ENCODE data around the gene TCEAL4. TPM values are rescaled to one million over a fixed set of nuclear protein-coding genes. Genes with fewer than 3 reads are reported as not detected.

The TCEAL4 gene
- 100 to 1,000 TPM in 1 of 2 donors, 10 to 100 TPM in 1; 94.8 to 124 TPM for polyA plus RNA-seq

DNA sequence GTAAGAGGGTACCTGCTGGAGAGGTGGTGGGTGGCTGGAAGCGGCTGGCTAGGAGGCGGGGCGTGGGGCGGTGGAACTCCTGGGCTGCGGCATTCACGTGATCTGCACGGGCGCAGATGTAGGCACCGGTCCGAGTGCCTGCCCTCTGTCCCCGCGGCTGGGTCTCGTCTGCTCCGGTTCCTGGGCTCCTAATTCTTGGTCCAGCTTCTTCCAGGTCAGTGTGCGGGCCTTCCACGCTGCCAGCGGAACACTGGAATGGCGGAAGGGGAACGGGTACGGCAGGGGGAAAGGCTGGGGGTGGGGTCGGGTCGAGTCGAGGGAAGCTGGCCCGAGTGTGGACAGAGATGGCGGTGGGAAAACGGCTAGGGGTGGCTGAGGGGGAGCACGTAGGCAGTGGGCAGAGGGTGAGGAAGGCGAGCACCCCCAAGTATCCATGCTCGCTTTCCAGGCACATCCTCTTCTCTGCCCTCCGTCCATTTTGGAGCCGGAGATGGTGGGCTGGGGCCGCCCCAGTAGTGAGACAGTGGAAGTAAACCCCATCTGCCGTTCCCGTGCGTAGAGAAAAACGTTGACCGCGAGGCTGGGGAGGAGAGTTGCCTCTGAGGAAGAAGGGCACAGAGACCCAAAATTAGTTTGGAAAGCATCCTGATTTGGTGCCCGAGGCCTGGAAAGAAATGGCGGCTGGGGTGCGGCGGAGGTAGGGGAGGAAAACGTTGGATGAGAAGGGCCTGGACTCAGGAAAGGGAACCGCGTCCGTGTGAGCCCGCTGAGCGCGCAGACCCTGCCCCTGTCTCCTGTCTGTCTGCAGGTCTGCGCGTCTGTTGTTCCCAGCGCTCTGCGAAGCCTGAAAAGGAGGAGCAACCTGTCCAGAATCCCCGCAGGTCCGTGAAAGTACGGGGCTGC is at the start of gene TCEAL4:
TSS of gene TCEAL4 (plus strand) at position 105 of the 903 bp plus-strand sequence. CDS start 1,161 bp downstream, outside the sequence.
- 1 to 23% methylated on average over 45 to 56 of the region's 56 CpGs for WGBS, 2 donors
- Histone ChIP-seq H3K4me3 (ENCODE audit: low read depth in 1 of 2, low read length in 2 of 2) (peak within 1 kb of the TSS; percentile 69 to 89), H3K9me3 (ENCODE audit: control insufficient read depth in 2 of 2, insufficient read depth in 1 of 2, low read depth in 1 of 2, low read length in 1 of 2) (no peaks in the 10 kb centered on the region)

DNA sequence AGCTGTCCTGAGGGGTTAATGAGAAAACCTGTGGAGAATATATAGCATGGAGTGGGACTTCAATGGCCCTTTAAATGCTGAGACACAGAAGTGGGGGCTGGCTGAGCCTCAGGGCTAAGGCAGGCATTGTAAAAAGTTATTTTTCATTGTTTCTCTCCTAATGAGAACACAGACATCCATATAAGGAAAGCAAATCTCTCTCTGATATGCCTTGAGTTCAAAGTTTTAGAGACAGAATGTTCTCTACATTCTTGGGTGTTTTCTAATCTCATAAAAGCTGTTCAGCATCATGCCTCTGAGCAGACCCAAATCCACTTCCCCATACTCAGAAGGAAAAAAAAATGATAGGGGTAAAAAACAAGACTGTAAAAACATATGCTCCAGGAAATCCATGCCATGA is 49.2 kb upstream of the TCEAL4 start:
- no peaks in the 10 kb centered on the region for H3K9me3 ChIP-seq (ENCODE audit: control insufficient read depth in 2 of 2, insufficient read depth in 1 of 2, low read depth in 1 of 2, low read length in 1 of 2)
- peak overlapping the region in 1 of 2 donors; percentile 27 for H3K27ac ChIP-seq (ENCODE audit: low read depth in 2 of 2, low read length in 1 of 2)
- H3K4me1 ChIP-seq (ENCODE audit: control insufficient read depth in 2 of 2, insufficient read depth in 2 of 2, low read length in 1 of 2): no peaks in the 10 kb centered on the region
- H3K4me3 ChIP-seq (ENCODE audit: low read depth in 1 of 2, low read length in 2 of 2): no peak overlapping the region
- H3K36me3 ChIP-seq (ENCODE audit: control insufficient read depth in 2 of 2, insufficient read depth in 2 of 2, low read length in 1 of 2): no peaks in the 10 kb centered on the region
- H3K27me3 ChIP-seq (ENCODE audit: control insufficient read depth in 1 of 2, insufficient read depth in 2 of 2, low read length in 2 of 2): no peaks in the 10 kb centered on the region

More for the DNA sequence above, at the start of gene TCEAL4:
- H3K27me3 ChIP-seq (ENCODE audit: control insufficient read depth in 1 of 2, insufficient read depth in 2 of 2, low read length in 2 of 2): no peaks in the 10 kb centered on the region
- H3K27ac ChIP-seq (ENCODE audit: low read depth in 2 of 2, low read length in 1 of 2): peak within 1 kb of the TSS; percentile 83 to 84
- H3K36me3 ChIP-seq (ENCODE audit: control insufficient read depth in 2 of 2, insufficient read depth in 2 of 2, low read length in 1 of 2): no peaks in the 10 kb centered on the region
- no peaks in the 10 kb centered on the region for H3K4me1 ChIP-seq (ENCODE audit: control insufficient read depth in 2 of 2, insufficient read depth in 2 of 2, low read length in 1 of 2)

GRCh38 chrX:103536732-103537131 is 48.6 kb upstream of the TCEAL4 start:
- Histone ChIP-seq H3K9me3 (ENCODE audit: control insufficient read depth in 2 of 2, insufficient read depth in 1 of 2, low read depth in 1 of 2, low read length in 1 of 2) (no peaks in the 10 kb centered on the region), H3K27ac (ENCODE audit: low read depth in 2 of 2, low read length in 1 of 2) (peak overlapping the region in 1 of 2 donors; percentile 54), H3K4me1 (ENCODE audit: control insufficient read depth in 2 of 2, insufficient read depth in 2 of 2, low read length in 1 of 2) (no peaks in the 10 kb centered on the region), H3K36me3 (ENCODE audit: control insufficient read depth in 2 of 2, insufficient read depth in 2 of 2, low read length in 1 of 2) (no peaks in the 10 kb centered on the region), H3K27me3 (ENCODE audit: control insufficient read depth in 1 of 2, insufficient read depth in 2 of 2, low read length in 2 of 2) (no peaks in the 10 kb centered on the region), H3K4me3 (ENCODE audit: low read depth in 1 of 2, low read length in 2 of 2) (no peak overlapping the region)

DNA sequence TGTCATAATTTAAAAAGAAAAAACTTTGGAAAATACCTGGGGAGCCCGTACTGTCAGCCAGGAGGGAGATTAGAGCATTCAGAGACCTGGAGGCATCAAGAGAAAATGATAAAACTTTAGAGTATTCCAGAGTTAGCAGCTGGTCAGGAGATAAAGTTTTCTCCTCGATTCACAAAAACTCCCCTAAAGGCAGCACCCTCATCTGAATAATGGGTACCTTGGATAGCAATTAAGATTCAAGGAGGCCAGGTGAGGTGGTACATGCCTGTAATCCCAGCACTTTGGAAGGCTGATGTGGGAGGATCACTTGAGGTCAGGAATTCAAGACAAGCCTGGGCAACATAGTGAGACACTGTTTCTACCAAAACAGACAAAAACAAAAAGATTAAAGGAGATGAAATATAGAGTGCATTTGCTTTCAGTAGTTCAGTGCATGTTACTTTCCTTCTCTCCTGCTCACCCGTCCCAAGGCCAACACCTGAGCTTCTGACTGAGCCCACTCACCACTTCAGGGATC is 47.4 kb upstream of the TCEAL4 start:
- no peaks in the 10 kb centered on the region for H3K4me1 ChIP-seq (ENCODE audit: control insufficient read depth in 2 of 2, insufficient read depth in 2 of 2, low read length in 1 of 2)
- no peaks in the 10 kb centered on the region for H3K27me3 ChIP-seq (ENCODE audit: control insufficient read depth in 1 of 2, insufficient read depth in 2 of 2, low read length in 2 of 2)
- WGBS, 2 donors: 34 to 36% methylated on average over 3 of the region's 3 CpGs
- H3K36me3 ChIP-seq (ENCODE audit: control insufficient read depth in 2 of 2, insufficient read depth in 2 of 2, low read length in 1 of 2): no peaks in the 10 kb centered on the region
- no peak overlapping the region for H3K4me3 ChIP-seq (ENCODE audit: low read depth in 1 of 2, low read length in 2 of 2)
- H3K27ac ChIP-seq (ENCODE audit: low read depth in 2 of 2, low read length in 1 of 2): peak overlapping the region; percentile 39 to 48
- no peaks in the 10 kb centered on the region for H3K9me3 ChIP-seq (ENCODE audit: control insufficient read depth in 2 of 2, insufficient read depth in 1 of 2, low read depth in 1 of 2, low read length in 1 of 2)

- H3K27ac ChIP-seq (ENCODE audit: low read depth in 2 of 2, low read length in 1 of 2): no peak overlapping the region
- H3K4me1 ChIP-seq (ENCODE audit: control insufficient read depth in 2 of 2, insufficient read depth in 2 of 2, low read length in 1 of 2): no peaks in the 10 kb centered on the region
Measured at GRCh38 chrX:103538728-103539127, 46.6 kb upstream of the TCEAL4 start.

DNA sequence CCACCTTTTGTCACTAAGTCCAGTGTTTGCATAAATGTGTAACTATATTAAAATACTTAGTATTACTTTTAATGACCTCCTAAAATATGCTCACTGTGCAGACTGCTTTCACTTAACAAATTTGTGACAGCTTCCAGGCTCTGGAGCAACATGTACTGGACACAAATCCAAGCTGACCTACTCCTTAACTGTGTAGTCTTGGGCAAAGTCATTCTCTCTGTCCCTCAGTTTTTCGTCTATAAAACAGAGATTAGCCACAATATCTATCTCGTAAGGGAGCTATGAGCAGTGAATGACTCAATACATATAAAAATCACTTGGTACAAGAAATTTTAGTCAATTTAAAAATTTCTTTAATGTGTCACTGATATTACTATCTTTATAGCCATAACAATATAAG is 45.6 kb upstream of the TCEAL4 start:
- 70 to 71% methylated on average over 2 of the region's 2 CpGs for WGBS, 2 donors
- Histone ChIP-seq H3K27me3 (ENCODE audit: control insufficient read depth in 1 of 2, insufficient read depth in 2 of 2, low read length in 2 of 2) (no peaks in the 10 kb centered on the region), H3K9me3 (ENCODE audit: control insufficient read depth in 2 of 2, insufficient read depth in 1 of 2, low read depth in 1 of 2, low read length in 1 of 2) (no peaks in the 10 kb centered on the region), H3K4me1 (ENCODE audit: control insufficient read depth in 2 of 2, insufficient read depth in 2 of 2, low read length in 1 of 2) (no peaks in the 10 kb centered on the region), H3K27ac (ENCODE audit: low read depth in 2 of 2, low read length in 1 of 2) (no peak overlapping the region), H3K4me3 (ENCODE audit: low read depth in 1 of 2, low read length in 2 of 2) (no peak overlapping the region), H3K36me3 (ENCODE audit: control insufficient read depth in 2 of 2, insufficient read depth in 2 of 2, low read length in 1 of 2) (no peaks in the 10 kb centered on the region)

More at GRCh38 chrX:103538728-103539127, 46.6 kb upstream of the TCEAL4 start:
- Histone ChIP-seq H3K27me3 (ENCODE audit: control insufficient read depth in 1 of 2, insufficient read depth in 2 of 2, low read length in 2 of 2) (no peaks in the 10 kb centered on the region), H3K9me3 (ENCODE audit: control insufficient read depth in 2 of 2, insufficient read depth in 1 of 2, low read depth in 1 of 2, low read length in 1 of 2) (no peaks in the 10 kb centered on the region), H3K4me3 (ENCODE audit: low read depth in 1 of 2, low read length in 2 of 2) (no peak overlapping the region), H3K36me3 (ENCODE audit: control insufficient read depth in 2 of 2, insufficient read depth in 2 of 2, low read length in 1 of 2) (no peaks in the 10 kb centered on the region)

DNA sequence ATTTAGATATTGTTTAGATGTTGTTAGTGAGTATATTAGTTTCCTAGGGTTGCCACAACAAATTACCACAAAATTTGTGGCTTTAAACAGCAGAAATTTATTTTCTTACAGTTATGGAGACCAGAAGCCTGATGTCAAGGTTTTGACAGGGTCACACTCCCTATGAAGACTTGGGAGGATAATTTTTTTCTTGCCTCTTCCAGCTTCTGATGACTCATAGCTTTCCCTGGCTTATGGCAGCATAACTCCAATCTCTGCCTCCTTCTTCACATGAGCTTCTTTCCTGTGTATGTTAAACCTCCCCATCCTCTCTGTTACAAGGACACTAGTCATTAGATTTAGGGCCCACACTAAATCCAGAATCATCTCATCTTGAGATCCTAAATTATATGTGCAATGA is 45.2 kb upstream of the TCEAL4 start:
- no peaks in the 10 kb centered on the region for H3K36me3 ChIP-seq (ENCODE audit: control insufficient read depth in 2 of 2, insufficient read depth in 2 of 2, low read length in 1 of 2)
- H3K27me3 ChIP-seq (ENCODE audit: control insufficient read depth in 1 of 2, insufficient read depth in 2 of 2, low read length in 2 of 2): no peaks in the 10 kb centered on the region
- H3K27ac ChIP-seq (ENCODE audit: low read depth in 2 of 2, low read length in 1 of 2): no peak overlapping the region
- H3K4me1 ChIP-seq (ENCODE audit: control insufficient read depth in 2 of 2, insufficient read depth in 2 of 2, low read length in 1 of 2): no peaks in the 10 kb centered on the region
- H3K9me3 ChIP-seq (ENCODE audit: control insufficient read depth in 2 of 2, insufficient read depth in 1 of 2, low read depth in 1 of 2, low read length in 1 of 2): no peaks in the 10 kb centered on the region
- no peak overlapping the region for H3K4me3 ChIP-seq (ENCODE audit: low read depth in 1 of 2, low read length in 2 of 2)

- H3K27me3 ChIP-seq (ENCODE audit: control insufficient read depth in 1 of 2, insufficient read depth in 2 of 2, low read length in 2 of 2): no peaks in the 10 kb centered on the region
- H3K9me3 ChIP-seq (ENCODE audit: control insufficient read depth in 2 of 2, insufficient read depth in 1 of 2, low read depth in 1 of 2, low read length in 1 of 2): peaks cover 0 to 4% of the 10 kb centered on the region in 2 donors
- no peaks in the 10 kb centered on the region for H3K36me3 ChIP-seq (ENCODE audit: control insufficient read depth in 2 of 2, insufficient read depth in 2 of 2, low read length in 1 of 2)
- H3K27ac ChIP-seq (ENCODE audit: low read depth in 2 of 2, low read length in 1 of 2): no peak overlapping the region
- no peak overlapping the region for H3K4me3 ChIP-seq (ENCODE audit: low read depth in 1 of 2, low read length in 2 of 2)
- H3K4me1 ChIP-seq (ENCODE audit: control insufficient read depth in 2 of 2, insufficient read depth in 2 of 2, low read length in 1 of 2): no peaks in the 10 kb centered on the region
- WGBS, 2 donors: 55 to 63% methylated on average over 3 of the region's 3 CpGs
Measured at GRCh38 chrX:103549916-103550315, 35.4 kb upstream of the TCEAL4 start.

DNA sequence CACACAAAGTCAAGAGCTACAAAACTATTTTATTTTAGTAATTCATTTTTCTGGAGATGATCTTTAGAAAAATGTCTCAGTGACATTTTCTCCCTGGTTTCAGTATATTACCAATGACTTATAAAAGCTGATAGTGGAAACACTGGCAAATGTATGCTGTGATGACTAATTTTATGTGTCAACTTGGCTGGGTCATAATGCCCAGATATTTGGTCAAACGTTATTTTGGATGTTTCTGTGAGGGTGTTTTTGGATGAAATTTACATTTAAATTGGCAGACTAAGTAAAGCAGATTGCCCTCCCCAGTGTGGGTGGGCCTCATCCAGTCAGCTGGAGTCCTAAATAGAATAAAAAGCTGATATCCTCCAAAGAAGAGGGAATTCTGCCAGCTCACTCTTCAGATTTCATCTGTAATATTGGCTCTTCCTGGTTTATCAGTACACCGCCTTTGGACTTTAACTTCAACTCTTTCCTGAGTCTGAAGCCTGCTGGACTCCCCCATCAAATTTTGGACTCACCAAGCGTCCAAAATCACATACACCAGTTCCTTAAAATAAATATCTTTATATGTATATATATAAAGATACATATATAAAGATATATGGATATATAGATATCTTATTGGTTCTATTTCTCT is 34.8 kb upstream of the TCEAL4 start:
- Histone ChIP-seq H3K27me3 (ENCODE audit: control insufficient read depth in 1 of 2, insufficient read depth in 2 of 2, low read length in 2 of 2) (no peaks in the 10 kb centered on the region), H3K9me3 (ENCODE audit: control insufficient read depth in 2 of 2, insufficient read depth in 1 of 2, low read depth in 1 of 2, low read length in 1 of 2) (peaks cover 0 to 4% of the 10 kb centered on the region in 2 donors), H3K36me3 (ENCODE audit: control insufficient read depth in 2 of 2, insufficient read depth in 2 of 2, low read length in 1 of 2) (no peaks in the 10 kb centered on the region), H3K4me1 (ENCODE audit: control insufficient read depth in 2 of 2, insufficient read depth in 2 of 2, low read length in 1 of 2) (no peaks in the 10 kb centered on the region), H3K4me3 (ENCODE audit: low read depth in 1 of 2, low read length in 2 of 2) (no peak overlapping the region), H3K27ac (ENCODE audit: low read depth in 2 of 2, low read length in 1 of 2) (no peak overlapping the region)
- WGBS, 2 donors: 41 to 55% methylated on average over 3 of the region's 3 CpGs
